Left ventricle myocardium inferior (tissue), 1 donor: Measurements from ENCODE around the gene E2F4. TPM values are rescaled to one million over a fixed set of nuclear protein-coding genes. Genes with fewer than 3 reads are reported as not detected.

Experiments
- DNase-seq: peaks from one replicate; pipeline ENCODE4 v3.0.0-alpha.2; 2020
- H3K27ac ChIP-seq: fragments of 200-600 bp; replicated peaks from 2 replicates; pipeline ENCODE4 v1.8.0; 2021
- H3K27me3 ChIP-seq: fragments of 200-600 bp; 2 replicates; pipeline ENCODE4 v1.8.0; 2021; ENCODE audit warnings: low read depth
- H3K36me3 ChIP-seq: fragments of 200-600 bp; 2 replicates; pipeline ENCODE4 v1.8.0; 2021
- H3K4me1 ChIP-seq: fragments of 200-600 bp; 2 replicates; pipeline ENCODE4 v1.8.0; 2021
- H3K4me3 ChIP-seq: fragments of 200-600 bp; 2 replicates; pipeline ENCODE4 v1.8.0; 2021; ENCODE audit warnings: mild to moderate bottlenecking, moderate library complexity
- H3K9me3 ChIP-seq: fragments of 200-600 bp; replicated peaks from 2 replicates; pipeline ENCODE4 v1.8.0; 2021
- intact Hi-C: fragments of 100-400 bp; cut with micrococcal nuclease; formaldehyde crosslinking; loops from one replicate; pipeline ENCODE4 v1.11.0; 2022
- total RNA-seq: library from RNA; stranded (reverse); fragmentation: NEBNext Ultra II Directional; extraction: Animal tissue kit (Norgen Biotek cat#: 25700); gene quantifications from one replicate; pipeline ENCODE4 v1.2.1, GENCODE V29; 2021
- TF ChIP-seq, protein P1 (sequence below): fragments of 200-600 bp; IDR thresholded peaks from 2 replicates; pipeline ENCODE4 v1.8.0; 2021; ENCODE audit warnings: antibody characterized with exemption, mild to moderate bottlenecking, borderline replicate concordance
- donor health status: DM: no; HTN: yes; CAD: no; lungs with severe emphysema.

E2F4 gene
- total RNA-seq, 1 donor from 2014 or later = 35.9 TPM

DNA sequence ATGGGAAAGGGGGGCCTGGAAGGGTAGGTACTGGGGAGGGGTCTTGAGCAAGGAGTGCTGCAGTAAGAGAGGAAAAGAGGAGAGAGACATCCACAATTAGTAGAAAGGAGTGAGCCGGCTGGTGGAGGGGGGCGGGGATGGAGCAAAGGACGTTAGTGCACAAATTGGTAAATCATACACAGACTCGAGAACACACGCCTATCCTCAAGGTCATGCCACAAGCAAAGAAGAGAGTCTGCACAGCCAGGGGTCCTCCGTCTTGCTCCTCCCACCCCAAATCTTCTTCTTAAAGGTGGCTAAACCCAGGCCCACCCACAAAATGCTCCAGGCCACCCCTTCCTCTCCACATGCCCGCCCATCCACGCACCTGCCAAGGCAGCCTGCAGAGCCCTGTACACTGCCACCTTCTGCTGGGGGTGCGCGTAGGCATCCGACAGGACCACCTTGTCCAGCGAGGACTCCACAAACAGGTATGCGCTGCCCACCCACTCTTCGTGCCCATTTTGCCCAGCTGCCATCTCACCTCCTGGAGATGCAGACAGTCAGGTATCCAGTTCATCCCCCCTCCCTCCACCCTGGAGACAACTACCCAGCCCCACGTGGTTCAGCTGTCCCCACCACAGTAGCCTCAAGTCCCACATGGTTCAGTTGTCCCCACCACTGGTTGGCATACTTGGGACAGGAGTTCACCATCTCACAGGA is 35.7 kb upstream of the E2F4 start:
- H3K4me1 ChIP-seq = peaks cover 45% of the 10 kb centered on the region

DNA sequence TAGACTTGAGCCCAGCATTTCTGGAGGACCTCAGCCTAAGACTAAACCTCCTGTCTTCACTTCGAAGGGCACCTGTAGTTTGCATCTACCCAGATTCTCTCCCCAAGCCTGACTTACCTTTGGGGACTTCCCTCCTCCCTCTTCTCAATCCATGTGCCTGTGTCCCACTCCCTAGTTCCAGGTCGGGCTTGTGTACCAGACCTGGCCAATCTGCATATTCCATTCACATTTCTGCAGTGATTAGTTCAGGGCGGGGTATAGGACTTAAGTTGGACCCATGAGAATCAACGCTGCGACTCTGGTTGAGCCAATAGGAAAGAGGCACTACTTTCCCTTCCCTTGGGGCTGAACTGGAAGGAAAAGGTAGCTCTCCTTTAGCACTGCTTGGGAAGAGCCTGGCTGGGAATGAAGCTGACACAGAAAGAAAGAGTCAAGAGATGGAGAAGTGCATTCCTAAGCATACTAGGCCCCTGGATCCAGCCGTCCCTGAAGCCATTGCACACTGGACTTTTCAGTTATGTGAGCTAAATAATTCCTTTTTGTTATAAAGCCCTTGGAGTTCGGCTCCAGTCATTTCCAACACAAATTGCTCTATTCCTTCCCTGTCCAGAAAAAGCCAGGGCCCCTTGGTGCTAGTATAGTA is 34.7 kb upstream of the E2F4 start:
- no peak overlapping the region for H3K27ac ChIP-seq
- peaks cover 51% of the 10 kb centered on the region for H3K4me1 ChIP-seq
- no peak for DNase-seq
- no peak overlapping the region for H3K4me3 ChIP-seq
- H3K36me3 ChIP-seq = no peaks in the 10 kb centered on the region
- intact Hi-C loops = no loop called here
- H3K9me3 ChIP-seq = no peaks in the 10 kb centered on the region
- TF ChIP-seq, protein P1, sequence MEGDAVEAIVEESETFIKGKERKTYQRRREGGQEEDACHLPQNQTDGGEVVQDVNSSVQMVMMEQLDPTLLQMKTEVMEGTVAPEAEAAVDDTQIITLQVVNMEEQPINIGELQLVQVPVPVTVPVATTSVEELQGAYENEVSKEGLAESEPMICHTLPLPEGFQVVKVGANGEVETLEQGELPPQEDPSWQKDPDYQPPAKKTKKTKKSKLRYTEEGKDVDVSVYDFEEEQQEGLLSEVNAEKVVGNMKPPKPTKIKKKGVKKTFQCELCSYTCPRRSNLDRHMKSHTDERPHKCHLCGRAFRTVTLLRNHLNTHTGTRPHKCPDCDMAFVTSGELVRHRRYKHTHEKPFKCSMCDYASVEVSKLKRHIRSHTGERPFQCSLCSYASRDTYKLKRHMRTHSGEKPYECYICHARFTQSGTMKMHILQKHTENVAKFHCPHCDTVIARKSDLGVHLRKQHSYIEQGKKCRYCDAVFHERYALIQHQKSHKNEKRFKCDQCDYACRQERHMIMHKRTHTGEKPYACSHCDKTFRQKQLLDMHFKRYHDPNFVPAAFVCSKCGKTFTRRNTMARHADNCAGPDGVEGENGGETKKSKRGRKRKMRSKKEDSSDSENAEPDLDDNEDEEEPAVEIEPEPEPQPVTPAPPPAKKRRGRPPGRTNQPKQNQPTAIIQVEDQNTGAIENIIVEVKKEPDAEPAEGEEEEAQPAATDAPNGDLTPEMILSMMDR = no peak
- H3K27me3 ChIP-seq = peaks cover 4% of the 10 kb centered on the region

More for the DNA sequence above, 35.7 kb upstream of the E2F4 start:
- DNase-seq = no peak
- Histone ChIP-seq H3K27me3 (no peaks in the 10 kb centered on the region), H3K27ac (no peak overlapping the region), H3K9me3 (no peaks in the 10 kb centered on the region), H3K4me3 (no peak overlapping the region), H3K36me3 (no peaks in the 10 kb centered on the region)
- TF ChIP-seq, protein P1 = no peak
- intact Hi-C loops = no loop called here

DNA sequence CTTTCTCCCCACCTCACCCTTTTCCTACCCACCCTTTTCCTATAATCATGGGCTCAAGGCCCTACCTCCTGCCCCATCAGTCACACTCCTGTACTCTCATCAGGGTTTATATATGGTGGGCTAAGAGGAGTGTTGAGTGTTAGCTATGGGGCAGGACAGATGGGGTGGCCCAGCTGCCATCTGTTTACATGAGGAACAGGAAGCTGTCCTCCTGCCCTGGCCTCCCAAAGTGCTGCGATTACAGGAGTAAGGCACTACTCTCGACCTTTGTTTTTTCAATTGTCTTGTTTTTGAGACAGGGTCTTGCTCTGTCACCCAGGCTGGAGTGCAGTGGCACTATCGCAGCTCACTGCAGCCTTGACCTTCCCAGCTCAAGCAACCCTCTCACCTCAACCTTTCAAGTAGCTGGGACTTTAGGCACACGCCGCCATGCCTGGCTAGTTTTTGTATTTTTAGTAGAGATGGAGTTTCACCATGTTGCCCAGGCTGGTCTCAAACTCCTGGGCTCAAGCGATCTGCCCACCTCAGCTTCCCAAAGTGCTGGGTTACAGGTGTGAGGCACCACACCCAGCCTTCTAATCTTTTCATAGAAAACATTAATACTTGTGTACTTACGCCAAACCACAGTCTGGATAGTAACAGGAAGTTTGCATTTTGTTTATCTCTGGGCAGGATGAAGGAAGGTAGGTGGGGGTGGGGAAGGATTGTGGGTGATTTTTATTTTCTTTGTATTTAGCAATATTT is 33.9 kb upstream of the E2F4 start:
- H3K27ac ChIP-seq = no peak overlapping the region

DNA sequence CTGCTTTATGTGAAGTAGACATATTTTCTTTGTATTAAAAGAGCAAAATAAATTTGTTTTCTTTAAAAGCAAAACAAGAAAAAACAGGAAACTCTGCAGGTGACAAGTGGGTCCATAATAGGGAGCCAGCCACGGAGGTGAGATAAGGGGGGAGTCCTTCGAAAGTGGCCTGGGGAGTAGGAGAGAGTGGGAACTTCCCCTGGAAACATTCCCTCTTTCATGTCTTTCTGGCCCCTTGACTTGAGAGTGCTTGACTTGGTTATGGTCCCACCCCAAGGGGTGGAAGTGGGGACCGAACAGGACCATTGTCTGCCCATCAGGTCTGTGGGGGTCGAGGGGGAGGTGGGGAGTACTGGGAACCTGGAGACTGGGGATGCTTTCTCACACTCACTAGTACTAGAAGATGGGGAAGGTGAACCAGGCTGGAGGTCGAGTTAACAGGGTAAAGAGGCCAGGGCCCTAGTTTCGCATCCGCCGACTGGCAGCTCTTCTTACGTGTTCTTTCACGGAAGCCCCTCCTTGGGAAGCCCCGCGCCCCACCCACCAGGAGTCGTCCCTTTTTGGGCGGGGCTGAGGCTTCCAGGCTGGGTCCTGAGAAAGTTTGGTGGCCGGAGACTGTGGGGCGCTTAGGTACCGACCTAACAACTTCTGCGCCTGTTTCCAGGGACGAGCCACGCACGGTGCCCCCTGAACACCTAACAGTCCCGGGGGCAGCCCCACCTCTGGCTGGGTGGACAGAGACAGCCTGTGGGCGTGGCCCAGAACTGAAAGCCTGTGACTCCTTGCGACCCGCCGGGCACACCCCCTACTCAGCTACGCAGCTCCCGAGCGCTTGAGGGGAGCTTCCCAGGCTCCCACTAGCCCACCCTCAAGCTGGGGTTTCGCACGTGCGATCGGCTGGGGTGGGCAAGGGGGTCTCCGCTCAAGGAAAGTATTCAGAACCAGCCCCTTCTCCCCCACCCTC is 33.0 kb upstream of the E2F4 start:
- TF ChIP-seq, protein P1 = no peak
- Histone ChIP-seq H3K9me3 (no peaks in the 10 kb centered on the region), H3K27me3 (peaks cover 21% of the 10 kb centered on the region), H3K4me1 (peaks cover 68% of the 10 kb centered on the region), H3K36me3 (no peaks in the 10 kb centered on the region), H3K27ac (peak overlapping the region; percentile 90), H3K4me3 (peak overlapping the region; percentile 98)
- intact Hi-C loops = no loop called here
- DNase-seq = peak; percentile 36

More for the DNA sequence above, 33.9 kb upstream of the E2F4 start:
- H3K27me3 ChIP-seq = peaks cover 13% of the 10 kb centered on the region
- no peaks in the 10 kb centered on the region for H3K36me3 ChIP-seq
- no peak overlapping the region for H3K4me3 ChIP-seq
- TF ChIP-seq, protein P1 = no peak
- no peak for DNase-seq
- peaks cover 60% of the 10 kb centered on the region for H3K4me1 ChIP-seq
- H3K9me3 ChIP-seq = no peaks in the 10 kb centered on the region
- intact Hi-C loops = no loop called here

DNA sequence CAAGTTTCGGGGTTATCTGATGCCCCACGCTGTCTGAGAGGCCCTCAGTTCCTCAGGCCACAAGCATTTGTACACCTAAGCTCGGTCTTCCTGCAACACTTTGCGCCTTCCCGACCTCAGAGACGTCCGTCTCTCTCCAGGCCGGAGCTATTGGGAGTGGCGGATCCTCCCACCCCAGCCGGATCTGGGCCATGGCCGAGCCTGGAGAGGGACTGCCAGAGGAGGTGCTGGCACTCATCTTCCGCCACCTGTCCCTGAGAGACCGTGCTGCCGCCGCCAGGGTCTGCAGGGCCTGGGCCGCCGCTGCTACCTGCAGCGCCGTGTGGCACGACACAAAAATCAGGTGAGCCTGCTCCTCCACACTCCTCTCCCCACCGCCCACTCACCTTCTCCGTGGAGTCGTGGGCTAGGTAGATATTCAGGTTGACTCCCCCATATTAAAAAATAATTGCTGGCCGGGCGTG is 30.3 kb upstream of the E2F4 start:
- Histone ChIP-seq H3K27me3 (peaks cover 45% of the 10 kb centered on the region), H3K4me1 (peaks cover 72% of the 10 kb centered on the region), H3K27ac (peak overlapping the region; percentile 90), H3K36me3 (no peaks in the 10 kb centered on the region), H3K9me3 (no peaks in the 10 kb centered on the region), H3K4me3 (peak overlapping the region; percentile 98)
- peak; percentile 60 for DNase-seq
- TF ChIP-seq, protein P1 = no peak
- intact Hi-C loops = no loop called here
